ENCODE measurements around the gene DAB1. TPM values are rescaled to one million over a fixed set of nuclear protein-coding genes. Genes with fewer than 3 reads are reported as not detected.

Gene DAB1
- total RNA-seq, 1 donor from 2014 or later, result 14.6 TPM

DNA sequence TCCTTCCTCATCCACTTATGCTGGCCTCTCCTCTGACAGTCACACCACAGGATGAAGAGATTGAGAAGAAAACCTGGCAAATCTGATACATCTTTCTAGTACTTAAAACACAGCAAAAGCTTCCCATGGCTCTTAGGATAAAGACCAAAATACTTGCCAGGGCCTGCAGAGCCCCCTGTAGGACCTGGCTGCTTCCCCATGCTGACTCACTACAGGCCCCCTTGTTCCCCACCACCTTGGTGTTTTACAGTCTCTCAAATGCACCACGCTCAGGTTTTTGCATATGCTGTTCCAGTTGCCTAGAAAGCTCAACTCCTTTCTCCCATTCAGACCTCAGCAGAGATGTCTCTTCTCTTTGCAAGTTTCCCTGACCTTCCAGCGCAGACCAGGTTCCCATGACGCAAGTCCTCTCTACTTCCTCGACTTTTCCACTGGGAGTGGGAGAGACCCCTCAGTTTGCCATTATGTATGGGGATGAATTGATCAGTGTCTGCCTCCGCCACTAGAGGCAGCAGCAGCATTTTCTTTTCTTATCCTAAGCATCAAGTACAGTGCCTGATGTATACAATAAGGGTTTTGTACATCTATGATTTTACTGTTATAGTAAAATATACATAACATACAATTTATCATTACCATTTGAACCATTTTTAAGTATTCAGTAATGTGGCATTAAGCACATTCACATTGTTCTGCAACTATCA, 344.3 kb downstream of the DAB1 start:
- Histone ChIP-seq H3K4me3 (no peak overlapping the region), H4K20me1 (ENCODE audit: low read depth) (no peaks in the 10 kb centered on the region), H3K36me3 (no peaks in the 10 kb centered on the region), H3K4me1 (peaks cover 8% of the 10 kb centered on the region), H3K79me2 (ENCODE audit: low read depth) (no peaks in the 10 kb centered on the region), H3K27me3 (no peaks in the 10 kb centered on the region), H3K9me3 (ENCODE audit: low read depth) (no peaks in the 10 kb centered on the region), H2AFZ (replicated peaks) (no peak overlapping the region), H3F3A (ENCODE audit: low read depth) (no peaks in the 10 kb centered on the region), H3K27ac (no peak overlapping the region), H3K4me2 (no peak overlapping the region), H3K9ac (no peak overlapping the region)
- H3K9me3 Mint-ChIP-seq, result no peaks in the 10 kb centered on the region
- H3K27me3 Mint-ChIP-seq (ENCODE audit: insufficient read depth, low read depth), result peaks cover 2% of the 10 kb centered on the region
- H3K4me1 Mint-ChIP-seq, result peaks cover 7% of the 10 kb centered on the region
- no peak overlapping the region for H3K4me3 Mint-ChIP-seq
- no peaks in the 10 kb centered on the region for H3K36me3 Mint-ChIP-seq
- no peak for DNase-seq (ENCODE audit: low spot score)
- no peak overlapping the region for H3K27ac Mint-ChIP-seq
- no peak for TF ChIP-seq EZH2 (IDR thresholded peaks at IDR 0.05)
- TF ChIP-seq, protein P1, sequence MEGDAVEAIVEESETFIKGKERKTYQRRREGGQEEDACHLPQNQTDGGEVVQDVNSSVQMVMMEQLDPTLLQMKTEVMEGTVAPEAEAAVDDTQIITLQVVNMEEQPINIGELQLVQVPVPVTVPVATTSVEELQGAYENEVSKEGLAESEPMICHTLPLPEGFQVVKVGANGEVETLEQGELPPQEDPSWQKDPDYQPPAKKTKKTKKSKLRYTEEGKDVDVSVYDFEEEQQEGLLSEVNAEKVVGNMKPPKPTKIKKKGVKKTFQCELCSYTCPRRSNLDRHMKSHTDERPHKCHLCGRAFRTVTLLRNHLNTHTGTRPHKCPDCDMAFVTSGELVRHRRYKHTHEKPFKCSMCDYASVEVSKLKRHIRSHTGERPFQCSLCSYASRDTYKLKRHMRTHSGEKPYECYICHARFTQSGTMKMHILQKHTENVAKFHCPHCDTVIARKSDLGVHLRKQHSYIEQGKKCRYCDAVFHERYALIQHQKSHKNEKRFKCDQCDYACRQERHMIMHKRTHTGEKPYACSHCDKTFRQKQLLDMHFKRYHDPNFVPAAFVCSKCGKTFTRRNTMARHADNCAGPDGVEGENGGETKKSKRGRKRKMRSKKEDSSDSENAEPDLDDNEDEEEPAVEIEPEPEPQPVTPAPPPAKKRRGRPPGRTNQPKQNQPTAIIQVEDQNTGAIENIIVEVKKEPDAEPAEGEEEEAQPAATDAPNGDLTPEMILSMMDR (IDR thresholded peaks at IDR 0.05), result peak; percentile 45

DNA sequence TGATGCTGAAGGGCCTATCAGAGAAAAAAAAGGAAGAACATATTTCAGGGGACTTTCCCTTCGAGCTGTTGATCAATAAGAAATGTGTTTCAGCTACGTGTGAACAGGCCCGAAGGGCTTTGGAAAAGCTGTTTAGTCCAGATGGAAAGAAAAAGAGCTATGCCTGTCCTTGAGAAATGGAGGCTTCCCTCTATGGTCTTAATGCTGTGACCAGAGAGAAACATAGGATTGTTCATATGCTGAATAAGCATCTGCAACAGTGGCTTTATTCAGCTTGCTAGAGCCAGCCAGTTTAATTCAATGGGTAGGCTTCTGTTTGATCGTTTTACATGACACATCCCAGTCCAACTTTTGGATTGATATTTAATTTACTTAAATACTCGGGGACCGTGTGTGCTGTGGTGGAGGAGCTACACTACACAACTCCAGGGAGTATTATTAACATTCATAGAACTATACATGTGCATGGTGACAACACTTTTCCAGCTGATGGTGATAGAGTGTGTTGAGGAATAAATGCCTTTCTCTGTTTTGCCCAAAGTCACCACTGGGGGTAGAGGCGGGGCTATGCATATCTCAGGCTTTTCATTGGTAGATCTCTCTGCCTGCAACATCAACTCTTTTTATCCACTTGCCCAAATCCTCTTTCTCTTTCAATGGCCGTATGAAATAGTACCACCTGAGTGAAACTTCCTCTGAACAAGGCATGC, 351.3 kb downstream of the DAB1 start:
- Histone ChIP-seq H3K9ac (no peak overlapping the region), H3K4me2 (no peak overlapping the region), H3F3A (ENCODE audit: low read depth) (no peaks in the 10 kb centered on the region), H3K27ac (no peak overlapping the region), H3K4me1 (peaks cover 10% of the 10 kb centered on the region), H2AFZ (replicated peaks) (no peak overlapping the region), H3K36me3 (no peaks in the 10 kb centered on the region), H3K27me3 (no peaks in the 10 kb centered on the region), H3K4me3 (no peak overlapping the region), H3K79me2 (ENCODE audit: low read depth) (no peaks in the 10 kb centered on the region), H3K9me3 (ENCODE audit: low read depth) (no peaks in the 10 kb centered on the region), H4K20me1 (ENCODE audit: low read depth) (no peaks in the 10 kb centered on the region)
- Mint-ChIP-seq H3K27me3 (ENCODE audit: insufficient read depth, low read depth) (peaks cover 4% of the 10 kb centered on the region), H3K4me3 (no peak overlapping the region), H3K9me3 (no peaks in the 10 kb centered on the region), H3K36me3 (peaks cover 1% of the 10 kb centered on the region), H3K4me1 (peaks cover 7% of the 10 kb centered on the region), H3K27ac (no peak overlapping the region)
- DNase-seq (ENCODE audit: low spot score), result no peak
- TF ChIP-seq EZH2phosphoT487 (IDR thresholded peaks at IDR 0.05), result no peak
- TF ChIP-seq, protein P1 (IDR thresholded peaks at IDR 0.05), result peak; percentile 33
- TF ChIP-seq EZH2 (IDR thresholded peaks at IDR 0.05), result no peak

DNA sequence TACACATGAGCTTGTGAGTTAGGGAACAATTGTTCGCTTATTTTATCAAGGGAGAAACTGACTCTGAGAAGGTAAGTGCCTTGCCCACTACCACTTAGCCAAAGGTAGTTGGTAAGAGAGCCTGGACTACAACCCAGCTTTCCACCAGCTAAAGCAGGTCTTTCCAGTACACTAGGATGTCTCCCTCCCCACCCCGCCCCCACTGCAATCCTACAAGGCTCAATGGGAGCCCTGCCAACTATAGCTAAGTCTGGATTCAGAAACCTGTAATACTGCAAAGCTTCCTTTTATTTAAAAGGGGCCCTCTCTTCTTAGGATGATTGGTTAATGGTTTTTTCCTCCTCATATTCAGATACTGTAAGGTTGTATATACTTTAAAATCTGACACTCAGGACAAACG, 356.0 kb downstream of the DAB1 start:
- Mint-ChIP-seq H3K9me3 (no peaks in the 10 kb centered on the region), H3K36me3 (peaks cover 1% of the 10 kb centered on the region), H3K27ac (no peak overlapping the region), H3K27me3 (ENCODE audit: insufficient read depth, low read depth) (peaks cover 2% of the 10 kb centered on the region), H3K4me3 (no peak overlapping the region), H3K4me1 (peaks cover 4% of the 10 kb centered on the region)
- H3K4me3 ChIP-seq, result no peak overlapping the region
- H3K79me2 ChIP-seq (ENCODE audit: low read depth), result no peaks in the 10 kb centered on the region
- H3K4me1 ChIP-seq, result peaks cover 31% of the 10 kb centered on the region
- no peak for TF ChIP-seq EZH2 (IDR thresholded peaks at IDR 0.05)
- TF ChIP-seq EZH2phosphoT487 (IDR thresholded peaks at IDR 0.05), result no peak
- TF ChIP-seq, protein P1 (IDR thresholded peaks at IDR 0.05), result no peak
- H4K20me1 ChIP-seq (ENCODE audit: low read depth), result no peaks in the 10 kb centered on the region
- H3K4me2 ChIP-seq, result peak overlapping the region; percentile 1
- H3K9ac ChIP-seq, result no peak overlapping the region
- H3F3A ChIP-seq (ENCODE audit: low read depth), result peaks cover 5% of the 10 kb centered on the region
- H3K9me3 ChIP-seq (ENCODE audit: low read depth), result no peaks in the 10 kb centered on the region
- no peak overlapping the region for H3K27ac ChIP-seq
- H3K27me3 ChIP-seq, result no peaks in the 10 kb centered on the region
- H2AFZ ChIP-seq (replicated peaks), result no peak overlapping the region
- no peaks in the 10 kb centered on the region for H3K36me3 ChIP-seq
- DNase-seq (ENCODE audit: low spot score), result peak; percentile 18

All from neural progenitor cell (in vitro differentiated cells).